Liver (tissue), 9 donors: ENCODE results near the gene TST. TPM values are rescaled to one million over a fixed set of nuclear protein-coding genes. Genes with fewer than 3 reads are reported as not detected.

Experiments used
- DNase-seq: peaks from one replicate; pipeline ENCODE4 v3.0.0-alpha.2; 2017; ENCODE audit warnings: low spot score
- H3K27ac ChIP-seq, 2 donors: one replicate each; pipeline ENCODE4 v1.7.0; 2013; ENCODE audit warnings: inconsistent platforms in 2 of 2, low read length in 2 of 2, control low read depth in 1 of 2, low read depth in 1 of 2, mild to moderate bottlenecking in 1 of 2
- H3K27me3 ChIP-seq, 4 donors: one replicate each; pipeline versions ENCODE4 v1.6.1 to v1.7.0; 2013; ENCODE audit warnings: low read length in 3 of 4, inconsistent platforms in 1 of 4, mild to moderate bottlenecking in 1 of 4, moderate library complexity in 1 of 4; ENCODE audit not compliant: control insufficient read depth in 4 of 4, insufficient read depth in 4 of 4
- H3K36me3 ChIP-seq, 4 donors: one replicate each; pipeline versions ENCODE4 v1.6.1 to v1.7.0; 2013; ENCODE audit warnings: low read length in 3 of 4, mild to moderate bottlenecking in 3 of 4, low read depth in 1 of 4, moderate library complexity in 1 of 4; ENCODE audit not compliant: control insufficient read depth in 4 of 4, insufficient read depth in 3 of 4
- H3K4me1 ChIP-seq, 4 donors: one replicate each; pipeline versions ENCODE4 v1.6.1 to v1.7.0; 2013; ENCODE audit warnings: low read length in 3 of 4, mild to moderate bottlenecking in 3 of 4, moderate library complexity in 1 of 4; ENCODE audit not compliant: control insufficient read depth in 4 of 4, insufficient read depth in 4 of 4
- H3K4me3 ChIP-seq, 3 donors: one replicate each; pipeline versions ENCODE4 v1.6.1 to v1.7.0; 2013; ENCODE audit warnings: low read length in 3 of 3, control low read depth in 1 of 3, low read depth in 1 of 3, mild to moderate bottlenecking in 1 of 3
- H3K9ac ChIP-seq, 2 donors: one replicate each; pipeline ENCODE4 v1.7.0; 2013; ENCODE audit warnings: low read length in 2 of 2, mild to moderate bottlenecking in 2 of 2, moderate library complexity in 2 of 2, control low read depth in 1 of 2, low read depth in 1 of 2
- H3K9me3 ChIP-seq, 4 donors: one replicate each; pipeline versions ENCODE4 v1.6.1 to v1.7.0; 2013; ENCODE audit warnings: low read length in 3 of 4; ENCODE audit not compliant: control insufficient read depth in 4 of 4
- ATF3 ChIP-seq: IDR thresholded peaks from 2 replicates; pipeline ENCODE4 v1.6.1; 2016; ENCODE audit warnings: antibody characterized with exemption
- CTCF ChIP-seq: fragments of 150-350 bp; IDR thresholded peaks from 2 replicates; pipeline ENCODE4 v1.5.1; 2017; ENCODE audit warnings: improper control_type of control experiment, low read depth, low read length; ENCODE audit not compliant: missing input control
- EGR1 ChIP-seq, 2 donors: IDR thresholded peaks; 2 replicates each; pipeline ENCODE4 v1.6.1; 2016 to 2018; ENCODE audit warnings: antibody characterized with exemption in 2 of 2, low read depth in 2 of 2
- FOXA1 ChIP-seq: IDR thresholded peaks from 2 replicates; pipeline ENCODE4 v1.6.1; 2016; ENCODE audit warnings: antibody characterized with exemption
- FOXA2 ChIP-seq: IDR thresholded peaks from 2 replicates; pipeline ENCODE4 v1.6.1; 2016; ENCODE audit warnings: antibody characterized with exemption
- GABPA ChIP-seq, 2 donors: IDR thresholded peaks in 1 of 2; conservative IDR thresholded peaks in 1 of 2; 2 replicates each; pipeline ENCODE4 v1.6.1; 2016; ENCODE audit warnings: antibody characterized with exemption in 2 of 2, mild to moderate bottlenecking in 1 of 2, moderate library complexity in 1 of 2
- HNF4A ChIP-seq, 2 donors: conservative IDR thresholded peaks; 2 replicates each; pipeline ENCODE4 v1.6.1; 2016; ENCODE audit warnings: antibody characterized with exemption in 2 of 2, mild to moderate bottlenecking in 2 of 2
- HNF4G ChIP-seq: IDR thresholded peaks from 2 replicates; pipeline ENCODE4 v1.6.1; 2016; ENCODE audit warnings: antibody characterized with exemption
- JUND ChIP-seq, 2 donors: IDR thresholded peaks; 2 replicates each; pipeline ENCODE4 v1.6.1; 2016; ENCODE audit warnings: antibody characterized with exemption in 2 of 2
- MAX ChIP-seq: IDR thresholded peaks from 2 replicates; pipeline ENCODE4 v1.6.1; 2016; ENCODE audit warnings: antibody characterized with exemption
- NR2F2 ChIP-seq: IDR thresholded peaks from 2 replicates; pipeline ENCODE4 v1.6.1; 2016; ENCODE audit warnings: antibody characterized with exemption
- RAD21 ChIP-seq, 2 donors: IDR thresholded peaks; 2 replicates each; pipeline ENCODE4 v1.6.1; 2016; ENCODE audit warnings: antibody characterized with exemption in 2 of 2, mild to moderate bottlenecking in 2 of 2
- REST ChIP-seq: IDR thresholded peaks from 2 replicates; pipeline ENCODE4 v1.6.1; 2016; ENCODE audit warnings: antibody characterized with exemption, mild to moderate bottlenecking
- RXRA ChIP-seq, 2 donors: IDR thresholded peaks; 2 replicates each; pipeline ENCODE4 v1.6.1; 2017 to 2018; ENCODE audit warnings: antibody characterized with exemption in 2 of 2, mild to moderate bottlenecking in 1 of 2
- SP1 ChIP-seq: IDR thresholded peaks from 2 replicates; pipeline ENCODE4 v1.6.1; 2018; ENCODE audit warnings: antibody characterized with exemption, mild to moderate bottlenecking
- TAF1 ChIP-seq: conservative IDR thresholded peaks from 2 replicates; pipeline ENCODE4 v1.6.1; 2016; ENCODE audit warnings: antibody characterized with exemption, mild to moderate bottlenecking
- YY1 ChIP-seq: IDR thresholded peaks from 2 replicates; pipeline ENCODE4 v1.6.1; 2016; ENCODE audit warnings: antibody characterized with exemption, mild to moderate bottlenecking
- ZBTB33 ChIP-seq: IDR thresholded peaks from 2 replicates; pipeline ENCODE4 v1.6.1; 2016; ENCODE audit warnings: antibody characterized with exemption
- WGBS: extraction: QIAGEN DNeasy Blood & Tissue Kit; methylation state at CpG from one replicate; pipeline ENCODE4 v1.1.7; 2013; 5-methylcytosine and 5-hydroxymethylcytosine counted together
- polyA plus RNA-seq, 2 donors: library from polyadenylated mRNA; stranded (reverse) in 1 of 2; unstranded in 1 of 2; fragments of 200-250 nt in 1 of 2; fragments of >200 nt in 1 of 2; fragmentation: Nextera tagmentation in 1 of 2; extraction: Ambion mirVana in 1 of 2; gene quantifications; one replicate each; pipeline versions ENCODE4 v1.2.1 to v1.2.3, GENCODE V29; 2013 to 2015
- total RNA-seq, 2 donors: library from RNA; depleted of rRNA; stranded (reverse); fragments of >200 nt; gene quantifications; one replicate each; pipeline ENCODE4 v1.2.3, GENCODE V29; 2014
- donor health status: healthy.
- donor health status: healthy.
- donor health status: healthy.
- donor health status: healthy.
- donor health status: healthy.

TST gene
- total and polyA plus RNA-seq, 4 donors: 186 to 404 (median 292) TPM

GRCh38 chr22:37036655-37037377, 17.6 kb upstream of the TST start:
- Histone ChIP-seq H3K36me3 (no peaks in the 10 kb centered on the region), H3K27ac (no peak overlapping the region), H3K4me3 (no peak overlapping the region), H3K9me3 (no peaks in the 10 kb centered on the region), H3K4me1 (peaks cover 3 to 48% (median 37%) of the 10 kb centered on the region in 4 donors), H3K9ac (no peak overlapping the region), H3K27me3 (no peaks in the 10 kb centered on the region)
- no peak for DNase-seq
- TF ChIP-seq NR2F2: no peak
- WGBS: 95% methylated on average over 11 of the region's 11 CpGs

- Histone ChIP-seq H3K27me3 (no peaks in the 10 kb centered on the region), H3K9ac (peak overlapping the region; percentile 0 to 40), H3K36me3 (peaks cover 0 to 13% (median 5%) of the 10 kb centered on the region in 4 donors), H3K4me1 (peaks cover 7 to 69% (median 60%) of the 10 kb centered on the region in 4 donors), H3K27ac (peak overlapping the region; percentile 91 to 92), H3K4me3 (peak overlapping the region; percentile 22 to 62 (median 47)), H3K9me3 (no peaks in the 10 kb centered on the region)
- 39% methylated on average over 23 of the region's 23 CpGs for WGBS
- DNase-seq: peak; percentile 59
- TF ChIP-seq CTCF (no peak), YY1 (peak; percentile 78), FOXA1 (no peak), ATF3 (peak; percentile 76), TAF1 (no peak), RXRA (IDR thresholded peaks at IDR 0.05) (peak; percentile 95 to 96), SP1 (peak; percentile 97), NR2F2 (peak; percentile 94), JUND (IDR thresholded peaks at IDR 0.05) (peak in 1 of 2 donors; percentile 81), ZBTB33 (peak; percentile 68), REST (peak; percentile 30), HNF4G (peak; percentile 99), MAX (peak; percentile 94), RAD21 (IDR thresholded peaks at IDR 0.05) (peak; percentile 10 to 40), FOXA2 (peak; percentile 39), GABPA (IDR thresholded peaks at IDR 0.05 in 1 of 2, conservative IDR thresholded peaks at IDR 0.05 in 1 of 2) (peak in 1 of 2 donors; percentile 55), HNF4A (conservative IDR thresholded peaks at IDR 0.05) (peak; percentile 99 to 100), EGR1 (IDR thresholded peaks at IDR 0.05; ENCODE audit: low read depth in 2 of 2) (peak; percentile 98 to 99)
Measured at GRCh38 chr22:37033605-37034430, 14.6 kb upstream of the TST start.
